ENCODE data around the gene OR51S1. TPM values are rescaled to one million over a fixed set of nuclear protein-coding genes. Genes with fewer than 3 reads are reported as not detected.
"Not testable (repeated sequence)": the region's sequence is repeated elsewhere in the genome, so short reads cannot be mapped to it uniquely, and the experiment has no call there.

Gene OR51S1
- total and polyA plus RNA-seq, 9 donors, result not detected

- Histone ChIP-seq H3K4me1 (ENCODE audit: control insufficient read depth, insufficient read depth, low read length) (no peaks in the 10 kb centered on the region), H3K9me3 (replicated peaks; ENCODE audit: control insufficient read depth, low read depth, low read length) (no peaks in the 10 kb centered on the region), H3K36me3 (ENCODE audit: control insufficient read depth, insufficient read depth, low read length) (no peaks in the 10 kb centered on the region), H3K27ac (ENCODE audit: low read length) (no peak overlapping the region), H3K27me3 (ENCODE audit: control insufficient read depth, insufficient read depth, low read length) (no peaks in the 10 kb centered on the region), H3K4me3 (ENCODE audit: low read length) (no peak overlapping the region)
- WGBS (ENCODE audit: insufficient coverage), result no CpG with 5 or more reads among the region's 2 CpGs
- no peak for DNase-seq
Observed at GRCh38 chr11:4809246-4809645, 39.8 kb downstream of the OR51S1 start.

DNA sequence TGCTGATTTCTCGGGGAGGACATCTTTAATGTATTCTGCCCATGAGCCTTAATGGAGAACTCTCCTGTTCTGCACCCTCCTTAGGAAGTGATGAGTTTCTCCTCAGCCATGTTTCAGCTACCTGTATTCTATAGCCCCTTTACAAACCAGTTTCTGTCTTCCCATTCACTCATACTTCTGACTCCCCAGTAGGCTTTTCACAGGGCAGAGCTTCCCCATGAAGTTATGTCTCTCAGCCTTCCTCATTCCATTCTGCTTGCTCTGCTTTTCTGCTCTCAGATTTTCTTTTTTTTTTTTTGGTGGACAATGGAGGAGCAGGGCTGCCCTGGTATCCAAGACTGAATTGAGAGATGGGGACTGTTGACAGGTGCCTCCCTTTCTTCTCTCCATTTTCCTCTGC, 40.5 kb downstream of the OR51S1 start:
- no peaks in the 10 kb centered on the region for H3K27me3 ChIP-seq (ENCODE audit: control insufficient read depth, insufficient read depth, low read length)
- H3K27ac ChIP-seq (ENCODE audit: low read length), result no peak overlapping the region
- no peak for DNase-seq
- 80% methylated on average over 1 of the region's 1 CpG for WGBS (ENCODE audit: insufficient coverage)
- no peaks in the 10 kb centered on the region for H3K36me3 ChIP-seq (ENCODE audit: control insufficient read depth, insufficient read depth, low read length)
- H3K4me1 ChIP-seq (ENCODE audit: control insufficient read depth, insufficient read depth, low read length), result no peaks in the 10 kb centered on the region
- H3K9me3 ChIP-seq (replicated peaks; ENCODE audit: control insufficient read depth, low read depth, low read length), result no peaks in the 10 kb centered on the region
- no peak overlapping the region for H3K4me3 ChIP-seq (ENCODE audit: low read length)

- H3K9me3 ChIP-seq (replicated peaks; ENCODE audit: control insufficient read depth, low read depth, low read length), result no peaks in the 10 kb centered on the region
- no peaks in the 10 kb centered on the region for H3K27me3 ChIP-seq (ENCODE audit: control insufficient read depth, insufficient read depth, low read length)
- H3K4me1 ChIP-seq (ENCODE audit: control insufficient read depth, insufficient read depth, low read length), result no peaks in the 10 kb centered on the region
- no CpG with 5 or more reads among the region's 3 CpGs for WGBS (ENCODE audit: insufficient coverage)
- DNase-seq, result no peak
- no peak within 1 kb of the TSS for H3K4me3 ChIP-seq (ENCODE audit: low read length)
- no peaks in the 10 kb centered on the region for H3K36me3 ChIP-seq (ENCODE audit: control insufficient read depth, insufficient read depth, low read length)
- no peak within 1 kb of the TSS for H3K27ac ChIP-seq (ENCODE audit: low read length)
Observed at GRCh38 chr11:4804280-4804679, 44.7 kb downstream of the OR51S1 start, which contains the start of gene OR52R1. Gene OR52R1 (minus strand): TSS chr11:4804380. CDS start chr11:4804380, 0 bp downstream.

DNA sequence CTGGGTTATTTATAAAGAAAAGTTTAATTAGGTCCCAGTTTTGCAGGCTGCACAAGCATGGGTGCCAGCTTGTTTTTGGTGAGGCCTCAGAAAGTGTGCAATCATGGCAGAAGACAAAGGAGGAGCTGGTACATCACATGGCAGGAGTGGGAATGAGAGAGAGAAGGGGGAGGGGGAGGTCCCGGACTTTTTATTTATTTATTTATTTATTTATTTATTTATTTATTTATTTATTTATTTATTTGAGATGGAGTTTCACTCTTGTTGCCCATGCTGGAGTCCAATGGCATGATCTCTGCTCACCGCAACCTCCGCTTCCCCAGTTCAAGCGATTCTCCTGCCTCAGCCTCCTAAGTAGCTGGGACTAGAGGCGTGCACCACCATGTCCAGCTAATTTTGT, 47.7 kb downstream of the OR51S1 start:
- H3K27ac ChIP-seq (ENCODE audit: low read length); H3K4me1 ChIP-seq (ENCODE audit: control insufficient read depth, insufficient read depth, low read length); H3K36me3 ChIP-seq (ENCODE audit: control insufficient read depth, insufficient read depth, low read length); DNase-seq; H3K27me3 ChIP-seq (ENCODE audit: control insufficient read depth, insufficient read depth, low read length); H3K9me3 ChIP-seq (replicated peaks; ENCODE audit: control insufficient read depth, low read depth, low read length); H3K4me3 ChIP-seq (ENCODE audit: low read length): not testable (repeated sequence)
- 75% methylated on average over 4 of the region's 5 CpGs for WGBS (ENCODE audit: insufficient coverage)

DNA sequence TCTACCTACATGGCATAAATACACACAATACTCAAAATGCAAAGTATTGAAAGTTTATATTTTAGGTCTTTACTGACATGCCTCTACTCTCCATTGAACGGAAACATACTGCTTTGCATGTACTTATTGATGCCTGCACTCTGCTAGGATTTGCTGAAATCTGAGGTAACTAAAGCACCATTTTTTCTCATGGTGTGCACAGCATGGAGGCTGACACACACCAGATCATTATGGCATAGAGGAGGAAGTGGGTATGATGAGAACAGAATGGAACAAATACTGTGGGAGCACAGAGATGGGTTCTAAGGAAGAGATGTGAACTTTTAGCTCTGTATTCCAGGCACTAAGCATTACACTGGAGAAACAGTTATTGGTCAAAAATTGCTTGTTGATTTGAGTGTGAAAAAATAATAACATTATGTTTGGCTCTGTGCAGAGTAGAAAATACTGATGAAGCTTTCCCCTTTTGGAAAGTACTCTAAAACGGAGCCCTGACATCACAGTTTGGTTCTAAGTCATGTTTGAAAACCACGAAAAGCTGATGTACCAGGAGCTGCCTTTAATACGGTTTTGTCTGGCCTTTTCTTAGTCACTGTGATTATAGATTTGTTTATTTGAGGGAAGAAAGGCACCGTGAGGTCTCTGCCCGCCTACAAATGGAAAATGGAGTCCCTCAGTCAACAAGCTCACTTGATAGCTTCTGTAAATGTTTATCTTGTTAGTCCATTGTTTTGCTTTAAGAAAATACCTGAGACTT, 50.4 kb downstream of the OR51S1 start:
- Histone ChIP-seq H3K4me1 (ENCODE audit: control insufficient read depth, insufficient read depth, low read length) (no peaks in the 10 kb centered on the region), H3K9me3 (replicated peaks; ENCODE audit: control insufficient read depth, low read depth, low read length) (no peaks in the 10 kb centered on the region), H3K36me3 (ENCODE audit: control insufficient read depth, insufficient read depth, low read length) (no peaks in the 10 kb centered on the region), H3K27me3 (ENCODE audit: control insufficient read depth, insufficient read depth, low read length) (no peaks in the 10 kb centered on the region), H3K27ac (ENCODE audit: low read length) (no peak overlapping the region), H3K4me3 (ENCODE audit: low read length) (no peak overlapping the region)
- 67% methylated on average over 1 of the region's 6 CpGs for WGBS (ENCODE audit: insufficient coverage)
- DNase-seq, result no peak

Other genes starting within 250 kb of the OR51S1 start
- 8.0 TPM for gene TRIM68, start 241.0 kb downstream of the OR51S1 start, total RNA-seq
- gene TRIM68, start 241.0 kb downstream of the OR51S1 start, polyA plus RNA-seq (ENCODE audit: insufficient read depth in 1 of 8, insufficient read length in 8 of 8, low replicate concordance in 1 of 8), result 10 to 100 TPM in 1 of 8 donors, 1 to 10 TPM in 7; 7.6 to 10.4 (median 8.4) TPM
- gene OR51D1, start 211.7 kb downstream of the OR51S1 start, total RNA-seq, result not detected
- not detected for gene OR51D1, start 211.7 kb downstream of the OR51S1 start, polyA plus RNA-seq (ENCODE audit: insufficient read depth in 1 of 8, insufficient read length in 8 of 8, low replicate concordance in 1 of 8)
- 3.1 TPM for gene OR51E1, start 205.2 kb downstream of the OR51S1 start, total RNA-seq
- 1 to 10 TPM; 1.4 to 3.2 (median 2.1) TPM for gene OR51E1, start 205.2 kb downstream of the OR51S1 start, polyA plus RNA-seq (ENCODE audit: insufficient read depth in 1 of 8, insufficient read length in 8 of 8, low replicate concordance in 1 of 8)
- gene OR51E2, start 151.4 kb downstream of the OR51S1 start, total RNA-seq, result 0.53 TPM
- 1 to 10 TPM in 5 of 8 donors, under 1 TPM in 3; 0.51 to 1.8 (median 1.1) TPM for gene OR51E2, start 151.4 kb downstream of the OR51S1 start, polyA plus RNA-seq (ENCODE audit: insufficient read depth in 1 of 8, insufficient read length in 8 of 8, low replicate concordance in 1 of 8)
- gene MMP26, start 144.4 kb downstream of the OR51S1 start, total RNA-seq, result not detected
- gene MMP26, start 144.4 kb downstream of the OR51S1 start, polyA plus RNA-seq (ENCODE audit: insufficient read depth in 1 of 8, insufficient read length in 8 of 8, low replicate concordance in 1 of 8), result not detected
- not detected for gene OR51F1, start 79.3 kb downstream of the OR51S1 start, total RNA-seq
- gene OR51F1, start 79.3 kb downstream of the OR51S1 start, polyA plus RNA-seq (ENCODE audit: insufficient read depth in 1 of 8, insufficient read length in 8 of 8, low replicate concordance in 1 of 8), result not detected
- not detected for gene OR52R1, start 44.8 kb downstream of the OR51S1 start, total RNA-seq
- gene OR52R1, start 44.8 kb downstream of the OR51S1 start, polyA plus RNA-seq (ENCODE audit: insufficient read depth in 1 of 8, insufficient read length in 8 of 8, low replicate concordance in 1 of 8), result not detected
- gene OR51F2, start 27.9 kb downstream of the OR51S1 start, total RNA-seq, result not detected
- gene OR51F2, start 27.9 kb downstream of the OR51S1 start, polyA plus RNA-seq (ENCODE audit: insufficient read depth in 1 of 8, insufficient read length in 8 of 8, low replicate concordance in 1 of 8), result under 1 TPM in 1 of 8 donors, not detected in 7; 0.10 TPM
- gene OR51T1, start 32.7 kb upstream of the OR51S1 start, total RNA-seq, result not detected
- gene OR51T1, start 32.7 kb upstream of the OR51S1 start, polyA plus RNA-seq (ENCODE audit: insufficient read depth in 1 of 8, insufficient read length in 8 of 8, low replicate concordance in 1 of 8), result not detected
- not detected for gene OR51A7, start 54.6 kb upstream of the OR51S1 start, total RNA-seq
- not detected for gene OR51A7, start 54.6 kb upstream of the OR51S1 start, polyA plus RNA-seq (ENCODE audit: insufficient read depth in 1 of 8, insufficient read length in 8 of 8, low replicate concordance in 1 of 8)
- gene OR51G2, start 70.1 kb upstream of the OR51S1 start, total RNA-seq, result not detected
- gene OR51G2, start 70.1 kb upstream of the OR51S1 start, polyA plus RNA-seq (ENCODE audit: insufficient read depth in 1 of 8, insufficient read length in 8 of 8, low replicate concordance in 1 of 8), result not detected
- not detected for gene OR51G1, start 75.1 kb upstream of the OR51S1 start, total RNA-seq
- gene OR51G1, start 75.1 kb upstream of the OR51S1 start, polyA plus RNA-seq (ENCODE audit: insufficient read depth in 1 of 8, insufficient read length in 8 of 8, low replicate concordance in 1 of 8), result not detected
- 0.04 TPM for gene OR51A4, start 98.4 kb upstream of the OR51S1 start, total RNA-seq
- gene OR51A4, start 98.4 kb upstream of the OR51S1 start, polyA plus RNA-seq (ENCODE audit: insufficient read depth in 1 of 8, insufficient read length in 8 of 8, low replicate concordance in 1 of 8), result not detected
- not detected for gene OR51A2, start 106.5 kb upstream of the OR51S1 start, total RNA-seq
- gene OR51A2, start 106.5 kb upstream of the OR51S1 start, polyA plus RNA-seq (ENCODE audit: insufficient read depth in 1 of 8, insufficient read length in 8 of 8, low replicate concordance in 1 of 8), result not detected
- not detected for gene OR51L1, start 145.6 kb upstream of the OR51S1 start, total RNA-seq
- under 1 TPM in 2 of 8 donors, not detected in 6; 0.01 to 0.12 TPM for gene OR51L1, start 145.6 kb upstream of the OR51S1 start, polyA plus RNA-seq (ENCODE audit: insufficient read depth in 1 of 8, insufficient read length in 8 of 8, low replicate concordance in 1 of 8)
- not detected for gene OR52J3, start 197.3 kb upstream of the OR51S1 start, total RNA-seq
- gene OR52J3, start 197.3 kb upstream of the OR51S1 start, polyA plus RNA-seq (ENCODE audit: insufficient read depth in 1 of 8, insufficient read length in 8 of 8, low replicate concordance in 1 of 8), result not detected
- not detected for gene OR52E2, start 210.4 kb upstream of the OR51S1 start, total RNA-seq
- not detected for gene OR52E2, start 210.4 kb upstream of the OR51S1 start, polyA plus RNA-seq (ENCODE audit: insufficient read depth in 1 of 8, insufficient read length in 8 of 8, low replicate concordance in 1 of 8)
- not detected for gene OR52E1, start 220.4 kb upstream of the OR51S1 start, total RNA-seq
- not detected for gene OR52E1, start 220.4 kb upstream of the OR51S1 start, polyA plus RNA-seq (ENCODE audit: insufficient read depth in 1 of 8, insufficient read length in 8 of 8, low replicate concordance in 1 of 8)